ENCODE data around the gene SLC25A19. TPM values are rescaled to one million over a fixed set of nuclear protein-coding genes. Genes with fewer than 3 reads are reported as not detected.
A peak's percentile ranks its signal among the peaks of the same experiment; 100 is the strongest.

SLC25A19 gene
- total and polyA plus RNA-seq, 9 of the 15 experiments (the other 6 are each of a cell fraction or from before 2014, with no cell fraction given): 33.4 to 76.6 (median 55.3) TPM

DNA sequence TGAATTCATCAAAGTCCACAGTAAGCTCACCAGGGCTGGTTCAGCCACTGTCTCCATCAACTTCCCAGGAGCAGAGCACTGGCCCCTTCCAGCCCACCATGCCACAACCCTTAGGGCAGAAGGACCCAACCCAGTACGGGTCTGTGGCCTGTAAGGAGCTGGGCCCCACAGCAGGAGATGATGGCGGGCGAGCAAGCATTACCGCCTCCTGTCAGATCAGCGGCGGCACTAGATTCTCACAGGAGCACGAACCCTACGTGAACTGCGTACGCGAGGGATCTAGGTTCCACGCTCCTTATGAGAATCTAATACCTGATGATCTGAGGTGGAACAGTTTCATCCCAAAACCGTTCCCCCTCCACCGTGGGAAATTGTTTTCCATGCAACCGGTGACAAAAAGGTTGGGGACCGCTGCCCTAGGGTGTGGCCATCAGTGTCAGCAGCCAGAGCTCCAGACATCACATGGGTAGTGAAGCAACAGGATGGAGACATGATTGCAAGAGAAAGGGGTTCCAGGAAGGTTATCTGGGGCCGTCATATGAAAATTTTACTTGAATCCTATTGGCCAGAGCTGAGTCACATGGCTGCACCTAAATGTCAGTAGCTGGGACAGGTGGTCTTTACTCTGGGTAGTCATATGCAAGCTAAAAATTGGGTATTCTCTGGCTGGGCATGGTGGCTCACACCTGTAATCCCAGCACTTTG, 12.4 kb upstream of the SLC25A19 start (continued):
- TF ChIP-seq, protein P1, sequence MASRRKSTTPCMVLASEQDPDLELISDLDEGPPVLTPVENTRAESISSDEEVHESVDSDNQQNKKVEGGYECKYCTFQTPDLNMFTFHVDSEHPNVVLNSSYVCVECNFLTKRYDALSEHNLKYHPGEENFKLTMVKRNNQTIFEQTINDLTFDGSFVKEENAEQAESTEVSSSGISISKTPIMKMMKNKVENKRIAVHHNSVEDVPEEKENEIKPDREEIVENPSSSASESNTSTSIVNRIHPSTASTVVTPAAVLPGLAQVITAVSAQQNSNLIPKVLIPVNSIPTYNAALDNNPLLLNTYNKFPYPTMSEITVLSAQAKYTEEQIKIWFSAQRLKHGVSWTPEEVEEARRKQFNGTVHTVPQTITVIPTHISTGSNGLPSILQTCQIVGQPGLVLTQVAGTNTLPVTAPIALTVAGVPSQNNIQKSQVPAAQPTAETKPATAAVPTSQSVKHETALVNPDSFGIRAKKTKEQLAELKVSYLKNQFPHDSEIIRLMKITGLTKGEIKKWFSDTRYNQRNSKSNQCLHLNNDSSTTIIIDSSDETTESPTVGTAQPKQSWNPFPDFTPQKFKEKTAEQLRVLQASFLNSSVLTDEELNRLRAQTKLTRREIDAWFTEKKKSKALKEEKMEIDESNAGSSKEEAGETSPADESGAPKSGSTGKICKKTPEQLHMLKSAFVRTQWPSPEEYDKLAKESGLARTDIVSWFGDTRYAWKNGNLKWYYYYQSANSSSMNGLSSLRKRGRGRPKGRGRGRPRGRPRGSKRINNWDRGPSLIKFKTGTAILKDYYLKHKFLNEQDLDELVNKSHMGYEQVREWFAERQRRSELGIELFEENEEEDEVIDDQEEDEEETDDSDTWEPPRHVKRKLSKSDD (conservative IDR thresholded peaks at IDR 0.05; ENCODE audit: low read length): no peak
- TF ChIP-seq, protein P2, sequence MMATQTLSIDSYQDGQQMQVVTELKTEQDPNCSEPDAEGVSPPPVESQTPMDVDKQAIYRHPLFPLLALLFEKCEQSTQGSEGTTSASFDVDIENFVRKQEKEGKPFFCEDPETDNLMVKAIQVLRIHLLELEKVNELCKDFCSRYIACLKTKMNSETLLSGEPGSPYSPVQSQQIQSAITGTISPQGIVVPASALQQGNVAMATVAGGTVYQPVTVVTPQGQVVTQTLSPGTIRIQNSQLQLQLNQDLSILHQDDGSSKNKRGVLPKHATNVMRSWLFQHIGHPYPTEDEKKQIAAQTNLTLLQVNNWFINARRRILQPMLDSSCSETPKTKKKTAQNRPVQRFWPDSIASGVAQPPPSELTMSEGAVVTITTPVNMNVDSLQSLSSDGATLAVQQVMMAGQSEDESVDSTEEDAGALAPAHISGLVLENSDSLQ (IDR thresholded peaks at IDR 0.05): peak; percentile 43; the same call in 1 of the 2 replicates
- TF ChIP-seq RCOR1 (IDR thresholded peaks at IDR 0.05; ENCODE audit: borderline replicate concordance in 1 of 2, low read depth in 2 of 2, low read length in 2 of 2) (peak in 1 of 2 experiments; percentile 22; a peak in 1 of 4 replicates), DMBX1 (CRISPR knock-in tag; IDR thresholded peaks at IDR 0.05; ENCODE audit: borderline replicate concordance) (peak; percentile 38; the same call in 1 of the 2 replicates), NR2C1 (IDR thresholded peaks at IDR 0.05) (no peak), NR2C1 (tag; IDR thresholded peaks at IDR 0.05) (0 out of 2 replicates have a peak, but pooled peaks have one; percentile 23), CEBPB (tag; IDR thresholded peaks at IDR 0.05) (peak; percentile 92), SMAD4 (CRISPR knock-in tag; conservative IDR thresholded peaks at IDR 0.05) (peak; percentile 98), SP2 (IDR thresholded peaks at IDR 0.05; ENCODE audit: extremely low read depth, low read depth, low read length, poor library complexity, severe bottlenecking) (no peak), SNRNP70 (optimal IDR thresholded peaks at IDR 0.05; ENCODE audit: low read depth, low read length) (no peak)
- TF ChIP-seq, protein P3, sequence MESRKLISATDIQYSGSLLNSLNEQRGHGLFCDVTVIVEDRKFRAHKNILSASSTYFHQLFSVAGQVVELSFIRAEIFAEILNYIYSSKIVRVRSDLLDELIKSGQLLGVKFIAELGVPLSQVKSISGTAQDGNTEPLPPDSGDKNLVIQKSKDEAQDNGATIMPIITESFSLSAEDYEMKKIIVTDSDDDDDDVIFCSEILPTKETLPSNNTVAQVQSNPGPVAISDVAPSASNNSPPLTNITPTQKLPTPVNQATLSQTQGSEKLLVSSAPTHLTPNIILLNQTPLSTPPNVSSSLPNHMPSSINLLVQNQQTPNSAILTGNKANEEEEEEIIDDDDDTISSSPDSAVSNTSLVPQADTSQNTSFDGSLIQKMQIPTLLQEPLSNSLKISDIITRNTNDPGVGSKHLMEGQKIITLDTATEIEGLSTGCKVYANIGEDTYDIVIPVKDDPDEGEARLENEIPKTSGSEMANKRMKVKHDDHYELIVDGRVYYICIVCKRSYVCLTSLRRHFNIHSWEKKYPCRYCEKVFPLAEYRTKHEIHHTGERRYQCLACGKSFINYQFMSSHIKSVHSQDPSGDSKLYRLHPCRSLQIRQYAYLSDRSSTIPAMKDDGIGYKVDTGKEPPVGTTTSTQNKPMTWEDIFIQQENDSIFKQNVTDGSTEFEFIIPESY (CRISPR knock-in tag; IDR thresholded peaks at IDR 0.05): peak; percentile 89
- TF ChIP-seq, protein P4, sequence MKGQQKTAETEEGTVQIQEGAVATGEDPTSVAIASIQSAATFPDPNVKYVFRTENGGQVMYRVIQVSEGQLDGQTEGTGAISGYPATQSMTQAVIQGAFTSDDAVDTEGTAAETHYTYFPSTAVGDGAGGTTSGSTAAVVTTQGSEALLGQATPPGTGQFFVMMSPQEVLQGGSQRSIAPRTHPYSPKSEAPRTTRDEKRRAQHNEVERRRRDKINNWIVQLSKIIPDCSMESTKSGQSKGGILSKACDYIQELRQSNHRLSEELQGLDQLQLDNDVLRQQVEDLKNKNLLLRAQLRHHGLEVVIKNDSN (CRISPR knock-in tag; IDR thresholded peaks at IDR 0.05): peak; percentile 67
